ENCODE measurements around the gene GTF2A1L. TPM values are rescaled to one million over a fixed set of nuclear protein-coding genes. Genes with fewer than 3 reads are reported as not detected.
"Not testable (repeated sequence)": the region's sequence is repeated elsewhere in the genome, so short reads cannot be mapped to it uniquely, and the experiment has no call there.

GTF2A1L gene
- total and polyA plus RNA-seq, 2 donors from 2014 or later = 0.76 to 2.7 TPM

DNA sequence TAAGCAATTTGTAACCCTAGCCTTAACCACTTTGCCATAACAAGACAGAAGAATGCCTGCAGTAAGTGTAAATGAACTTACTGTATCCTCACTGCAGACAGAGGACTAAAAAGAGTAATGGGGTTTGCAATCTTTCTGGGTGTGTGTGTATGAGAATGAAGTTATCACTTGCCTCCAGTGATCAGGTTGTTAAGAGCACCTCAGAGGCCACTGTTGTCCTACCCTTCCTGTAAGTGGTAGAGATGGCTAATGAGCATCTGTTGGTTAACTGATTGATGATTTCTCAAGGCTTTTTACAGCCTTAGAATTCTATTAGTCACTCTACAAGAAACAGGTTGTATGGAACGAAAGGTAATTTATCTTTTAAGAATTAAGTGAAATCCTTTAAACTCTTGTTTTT, 27.6 kb upstream of the GTF2A1L start:
- Histone ChIP-seq H3K9me3 (ENCODE audit: control insufficient read depth in 2 of 3, insufficient read depth in 1 of 3, low read length in 3 of 3) (no peaks in the 10 kb centered on the region), H3K4me1 (ENCODE audit: control insufficient read depth in 2 of 3, insufficient read depth in 2 of 3, low read depth in 1 of 3, low read length in 3 of 3) (peaks cover 0 to 3% (median 0%) of the 10 kb centered on the region in 3 donors), H3K27me3 (ENCODE audit: control insufficient read depth, insufficient read depth, low read length) (no peaks in the 10 kb centered on the region), H3K27ac (ENCODE audit: low read depth in 2 of 2, low read length in 2 of 2) (no peak overlapping the region), H3K9ac (ENCODE audit: low read length in 3 of 3) (no peak overlapping the region), H3K36me3 (ENCODE audit: control insufficient read depth in 2 of 3, insufficient read depth in 3 of 3, low read length in 3 of 3) (peaks cover 0 to 3% (median 0%) of the 10 kb centered on the region in 3 donors), H3K4me3 (ENCODE audit: low read length in 3 of 3) (no peak overlapping the region)
- TF ChIP-seq, protein P1, sequence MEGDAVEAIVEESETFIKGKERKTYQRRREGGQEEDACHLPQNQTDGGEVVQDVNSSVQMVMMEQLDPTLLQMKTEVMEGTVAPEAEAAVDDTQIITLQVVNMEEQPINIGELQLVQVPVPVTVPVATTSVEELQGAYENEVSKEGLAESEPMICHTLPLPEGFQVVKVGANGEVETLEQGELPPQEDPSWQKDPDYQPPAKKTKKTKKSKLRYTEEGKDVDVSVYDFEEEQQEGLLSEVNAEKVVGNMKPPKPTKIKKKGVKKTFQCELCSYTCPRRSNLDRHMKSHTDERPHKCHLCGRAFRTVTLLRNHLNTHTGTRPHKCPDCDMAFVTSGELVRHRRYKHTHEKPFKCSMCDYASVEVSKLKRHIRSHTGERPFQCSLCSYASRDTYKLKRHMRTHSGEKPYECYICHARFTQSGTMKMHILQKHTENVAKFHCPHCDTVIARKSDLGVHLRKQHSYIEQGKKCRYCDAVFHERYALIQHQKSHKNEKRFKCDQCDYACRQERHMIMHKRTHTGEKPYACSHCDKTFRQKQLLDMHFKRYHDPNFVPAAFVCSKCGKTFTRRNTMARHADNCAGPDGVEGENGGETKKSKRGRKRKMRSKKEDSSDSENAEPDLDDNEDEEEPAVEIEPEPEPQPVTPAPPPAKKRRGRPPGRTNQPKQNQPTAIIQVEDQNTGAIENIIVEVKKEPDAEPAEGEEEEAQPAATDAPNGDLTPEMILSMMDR (IDR thresholded peaks at IDR 0.05; ENCODE audit: borderline replicate concordance, extremely low read depth, insufficient read depth) = no peak
- intact Hi-C loops (cut with DNase I) = no loop called here
- FAIRE-seq = no peak
- DNase-seq = no peak

DNA sequence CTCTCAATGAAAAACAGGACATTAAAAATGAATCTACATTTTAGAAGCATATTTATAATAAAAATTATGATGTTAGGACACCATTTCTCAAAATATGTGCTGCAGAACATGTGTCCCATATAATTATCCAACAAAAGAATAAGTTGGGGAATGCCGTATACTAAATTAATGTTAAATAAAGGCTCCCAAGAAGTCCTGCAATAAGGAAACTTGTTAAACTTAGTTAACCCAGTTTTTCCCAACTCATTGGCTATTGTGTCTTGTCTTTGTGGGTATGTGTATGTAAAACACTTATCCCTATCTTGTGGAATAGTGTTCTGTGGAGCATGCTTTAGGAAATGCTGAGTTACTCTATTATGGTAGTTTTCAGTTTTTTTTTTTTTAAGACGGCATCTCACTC, 25.6 kb upstream of the GTF2A1L start:
- Histone ChIP-seq H3K9me3 (ENCODE audit: control insufficient read depth in 2 of 3, insufficient read depth in 1 of 3, low read length in 3 of 3) (no peaks in the 10 kb centered on the region), H3K4me1 (ENCODE audit: control insufficient read depth in 2 of 3, insufficient read depth in 2 of 3, low read depth in 1 of 3, low read length in 3 of 3) (peaks cover 0 to 3% (median 0%) of the 10 kb centered on the region in 3 donors), H3K9ac (ENCODE audit: low read length in 3 of 3) (no peak overlapping the region), H3K27ac (ENCODE audit: low read depth in 2 of 2, low read length in 2 of 2) (no peak overlapping the region), H3K4me3 (ENCODE audit: low read length in 3 of 3) (no peak overlapping the region), H3K36me3 (ENCODE audit: control insufficient read depth in 2 of 3, insufficient read depth in 3 of 3, low read length in 3 of 3) (peaks cover 0 to 4% (median 0%) of the 10 kb centered on the region in 3 donors), H3K27me3 (ENCODE audit: control insufficient read depth, insufficient read depth, low read length) (no peaks in the 10 kb centered on the region)
- TF ChIP-seq, protein P1 (IDR thresholded peaks at IDR 0.05; ENCODE audit: borderline replicate concordance, extremely low read depth, insufficient read depth) = no peak
- no peak for DNase-seq
- intact Hi-C loops (cut with DNase I) = no loop called here
- no peak for FAIRE-seq

DNA sequence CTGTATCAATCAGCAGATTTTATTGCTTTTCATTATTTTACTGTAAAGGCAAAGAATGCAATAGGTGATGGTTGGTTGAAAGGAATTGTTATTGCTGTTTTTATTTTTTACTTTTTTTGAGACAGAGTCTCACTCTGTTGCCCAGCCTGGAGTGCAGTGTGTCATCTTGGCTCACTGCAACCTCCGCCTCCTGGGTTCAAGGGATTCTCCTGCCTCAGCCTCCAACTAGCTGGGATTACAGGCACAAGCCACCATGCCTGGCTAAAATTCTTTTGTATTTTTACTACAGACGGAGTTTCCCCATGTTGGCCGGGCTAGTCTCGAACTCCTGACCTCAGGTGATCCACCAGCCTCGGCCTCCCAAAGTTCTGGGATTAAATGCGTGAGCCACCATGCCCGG, 20.9 kb upstream of the GTF2A1L start:
- FAIRE-seq; H3K36me3 ChIP-seq (ENCODE audit: control insufficient read depth in 2 of 3, insufficient read depth in 3 of 3, low read length in 3 of 3); H3K27me3 ChIP-seq (ENCODE audit: control insufficient read depth, insufficient read depth, low read length); H3K4me3 ChIP-seq (ENCODE audit: low read length in 3 of 3); H3K9me3 ChIP-seq (ENCODE audit: control insufficient read depth in 2 of 3, insufficient read depth in 1 of 3, low read length in 3 of 3); H3K9ac ChIP-seq (ENCODE audit: low read length in 3 of 3); H3K27ac ChIP-seq (ENCODE audit: low read depth in 2 of 2, low read length in 2 of 2); DNase-seq; H3K4me1 ChIP-seq (ENCODE audit: control insufficient read depth in 2 of 3, insufficient read depth in 2 of 3, low read depth in 1 of 3, low read length in 3 of 3); intact Hi-C loops (cut with DNase I): not testable (repeated sequence)

DNA sequence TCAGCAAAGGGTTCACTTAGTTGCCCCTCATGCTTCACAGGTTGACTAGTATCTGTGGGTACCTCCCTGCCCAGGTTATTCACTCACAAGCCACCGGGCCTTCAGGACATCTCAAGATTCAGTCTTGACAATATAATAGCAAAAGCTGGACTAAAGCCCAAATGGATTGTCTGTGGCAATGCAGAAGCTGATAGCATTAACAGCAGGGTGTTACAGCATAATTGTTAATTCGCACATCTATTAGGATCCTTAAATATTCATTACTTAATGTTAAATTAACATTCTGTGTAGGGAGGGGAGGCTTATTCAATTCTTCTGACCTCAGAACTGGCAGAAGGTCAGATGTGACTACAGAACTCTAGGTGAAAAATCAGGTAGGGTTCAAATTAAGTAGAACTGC, 20.2 kb upstream of the GTF2A1L start:
- intact Hi-C loops (cut with DNase I) = no loop called here
- DNase-seq (no peak), FAIRE-seq (no peak)
- Histone ChIP-seq H3K9ac (ENCODE audit: low read length in 3 of 3) (no peak overlapping the region), H3K27ac (ENCODE audit: low read depth in 2 of 2, low read length in 2 of 2) (no peak overlapping the region), H3K27me3 (ENCODE audit: control insufficient read depth, insufficient read depth, low read length) (no peaks in the 10 kb centered on the region), H3K9me3 (ENCODE audit: control insufficient read depth in 2 of 3, insufficient read depth in 1 of 3, low read length in 3 of 3) (no peaks in the 10 kb centered on the region), H3K4me3 (ENCODE audit: low read length in 3 of 3) (no peak overlapping the region), H3K36me3 (ENCODE audit: control insufficient read depth in 2 of 3, insufficient read depth in 3 of 3, low read length in 3 of 3) (peaks cover 0 to 4% (median 0%) of the 10 kb centered on the region in 3 donors), H3K4me1 (ENCODE audit: control insufficient read depth in 2 of 3, insufficient read depth in 2 of 3, low read depth in 1 of 3, low read length in 3 of 3) (no peaks in the 10 kb centered on the region)
- TF ChIP-seq, protein P1 (IDR thresholded peaks at IDR 0.05; ENCODE audit: borderline replicate concordance, extremely low read depth, insufficient read depth) = no peak
